CD4-positive, alpha-beta T cell (primary cell): ENCODE data around the gene RNF208. TPM values are rescaled to one million over a fixed set of nuclear protein-coding genes. Genes with fewer than 3 reads are reported as not detected.
"Not testable (repeated sequence)": the region's sequence is repeated elsewhere in the genome, so short reads cannot be mapped to it uniquely, and the experiment has no call there.

Experiments used
- ATAC-seq: fragments of 200-7000 bp; cut with Tn5 transposase; one replicate; pipeline ENCODE4 v1.10.0; 2022; ENCODE audit warnings: mild to moderate bottlenecking; ENCODE audit not compliant: poor library complexity
- CTCF ChIA-PET: fragments of 350-600 bp; sonication (Branson Sonifier 250); formaldehyde crosslinking; loops from one replicate; lab custom pipeline; 2021; ENCODE audit warnings: antibody characterized with exemption, inconsistent platforms; lab: Charles Lee
- POLR2A ChIA-PET: fragments of 350-600 bp; sonication (Branson Sonifier 250); formaldehyde crosslinking; loops from one replicate; lab custom pipeline; 2021; ENCODE audit warnings: antibody characterized with exemption, inconsistent platforms; lab: Charles Lee
- DNase-seq, 14 experiments: peaks; one replicate each; pipeline ENCODE4 v3.0.0-alpha.2; 2013 to 2020; ENCODE audit warnings: mixed read lengths in 2 of 14
- H3K27ac ChIP-seq, 2 donors: one replicate each; pipeline versions ENCODE4 v1.5.1 to v1.7.0; 2013; ENCODE audit warnings: low read length in 2 of 2, low read depth in 1 of 2, mild to moderate bottlenecking in 1 of 2
- H3K27me3 ChIP-seq, 2 experiments: 1 replicate in 1 of 2; 2 replicates in 1 of 2; pipeline versions ENCODE4 v1.6.1 to v1.7.0; 2013; ENCODE audit warnings: low read length in 2 of 2, control low read depth in 1 of 2, mild to moderate bottlenecking in 1 of 2, moderate library complexity in 1 of 2; ENCODE audit not compliant: insufficient read depth in 2 of 2, control insufficient read depth in 1 of 2
- H3K36me3 ChIP-seq: one replicate; pipeline ENCODE4 v1.6.1; 2013; ENCODE audit warnings: low read length, control low read depth; ENCODE audit not compliant: insufficient read depth
- H3K4me1 ChIP-seq: one replicate; pipeline ENCODE4 v1.6.1; 2013; ENCODE audit warnings: low read length, control low read depth; ENCODE audit not compliant: insufficient read depth
- H3K4me3 ChIP-seq: one replicate; pipeline ENCODE4 v1.5.1; 2013; ENCODE audit warnings: mild to moderate bottlenecking, low read length, moderate library complexity
- H3K9me3 ChIP-seq, 2 experiments: 1 replicate in 1 of 2; 2 replicates in 1 of 2; pipeline versions ENCODE4 v1.6.1 to v1.7.0; 2013; ENCODE audit warnings: low read length in 2 of 2, mild to moderate bottlenecking in 2 of 2, control low read depth in 1 of 2, moderate library complexity in 1 of 2; ENCODE audit not compliant: control insufficient read depth in 1 of 2, insufficient read depth in 1 of 2
- H3K27ac Mint-ChIP-seq: one replicate; pipeline ENCODE4 v1.8.0; 2020; ENCODE audit warnings: mixed read lengths
- H3K27me3 Mint-ChIP-seq: one replicate; pipeline ENCODE4 v1.8.0; 2021; ENCODE audit warnings: mixed read lengths
- H3K36me3 Mint-ChIP-seq: one replicate; pipeline ENCODE4 v1.8.0; 2021; ENCODE audit warnings: low read depth, mixed read lengths
- H3K4me1 Mint-ChIP-seq: one replicate; pipeline ENCODE4 v1.8.0; 2021; ENCODE audit warnings: low read depth, mixed read lengths
- H3K4me3 Mint-ChIP-seq: one replicate; pipeline ENCODE4 v1.8.0; 2020; ENCODE audit warnings: mild to moderate bottlenecking, mixed read lengths
- H3K9me3 Mint-ChIP-seq: one replicate; pipeline ENCODE4 v1.8.0; 2020; ENCODE audit warnings: mixed read lengths
- CTCF ChIP-seq: fragments of 200-600 bp; IDR thresholded peaks from one replicate; pipeline ENCODE4 v1.8.0; 2022; ENCODE audit warnings: antibody characterized with exemption, mild to moderate bottlenecking
- intact Hi-C, 2 experiments: fragments of 100-400 bp; cut with DNase I in 1 of 2; cut with micrococcal nuclease in 1 of 2; formaldehyde crosslinking; loops; one replicate each; pipeline versions ENCODE4 v1.15.1 to v1.9.0; 2023 to 2025; cut with DNase I, micrococcal nuclease
- total RNA-seq, 174 experiments: library from RNA in 2 of 174; stranded (reverse) in 2 of 174; gene quantifications; one replicate each; pipeline ENCODE4 v1.2.3 and lab custom pipeline; 2021 to 2026

Gene RNF208
- total RNA-seq, 2 experiments from 2014 or later, result 0.66 to 0.67 TPM

GRCh38 chr9:137244486-137245449 lies 22.7 kb upstream of the RNF208 start:
- H3K27me3 ChIP-seq, result no peaks in the 10 kb centered on the region
- peaks cover 12% of the 10 kb centered on the region for H3K4me1 Mint-ChIP-seq
- peaks cover 28% of the 10 kb centered on the region for H3K4me1 ChIP-seq
- H3K27ac Mint-ChIP-seq, result peak overlapping the region; percentile 89
- no peak for ATAC-seq
- no peak for TF ChIP-seq CTCF
- ChIA-PET CTCF (interaction anchor here (1.8 kb wide), 1 partner anchor 8 kb away, joined by 4 read pairs; no protein-coding TSS in a partner anchor), POLR2A (interaction anchor here (3.3 kb wide), 1 partner anchor 9 kb away, joined by 27 read pairs; the partner anchor contains the start of gene NELFB)
- no peaks in the 10 kb centered on the region for H3K9me3 ChIP-seq
- H3K4me3 ChIP-seq, result no peak overlapping the region
- peaks cover 22% of the 10 kb centered on the region for H3K36me3 Mint-ChIP-seq
- DNase-seq, result peak in 1 of 14 experiments; percentile 5
- H3K27me3 Mint-ChIP-seq, result no peaks in the 10 kb centered on the region
- H3K27ac ChIP-seq, result no peak overlapping the region
- H3K4me3 Mint-ChIP-seq, result peak overlapping the region; percentile 85
- H3K9me3 Mint-ChIP-seq, result no peaks in the 10 kb centered on the region
- peaks cover 21% of the 10 kb centered on the region for H3K36me3 ChIP-seq
- intact Hi-C loops, result no loop called here

DNA sequence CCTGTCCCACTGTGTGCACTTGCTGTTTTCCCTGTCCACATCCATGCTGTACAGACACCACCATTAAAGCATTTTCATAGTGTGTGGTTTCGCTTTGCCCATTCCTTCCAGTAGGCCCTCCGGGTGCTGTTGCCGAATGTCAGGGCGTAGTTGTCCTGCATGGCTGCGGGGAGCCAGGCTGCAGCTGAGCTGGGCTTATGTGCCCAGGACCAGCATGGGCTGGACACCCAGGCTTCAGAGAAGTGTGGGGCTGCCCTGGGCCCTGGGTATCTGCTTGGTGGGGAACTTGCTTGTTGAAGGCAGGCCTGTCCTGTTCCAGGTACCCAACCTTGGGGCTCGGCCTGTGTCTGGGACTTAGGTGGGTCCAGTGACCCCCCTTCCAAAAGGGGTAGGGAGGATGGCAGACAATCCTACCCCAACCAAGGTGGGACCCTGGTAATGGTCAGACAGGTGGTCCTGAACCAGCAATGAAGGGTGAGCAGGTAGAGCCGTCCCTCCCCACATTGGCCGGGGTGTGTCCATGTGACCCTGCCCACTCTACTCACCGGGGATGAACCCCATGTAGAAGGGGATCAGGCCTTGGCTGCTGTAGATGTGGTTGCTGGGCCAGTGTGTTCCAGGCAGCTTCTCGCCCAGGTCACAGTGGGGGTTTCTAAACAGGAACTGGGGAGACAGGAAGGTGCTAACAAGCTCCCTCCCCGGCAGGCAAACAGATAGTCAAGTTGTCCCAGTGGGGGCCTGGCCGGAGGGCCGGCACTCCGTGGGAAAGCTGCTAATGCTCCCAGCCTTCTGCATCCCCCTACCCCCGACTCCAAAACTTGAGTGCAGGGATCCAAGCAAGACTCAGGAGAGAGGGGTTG lies 21.8 kb upstream of the RNF208 start:
- intact Hi-C loops, result no loop called here
- Histone ChIP-seq H3K4me1 (peaks cover 37% of the 10 kb centered on the region), H3K9me3 (no peaks in the 10 kb centered on the region), H3K27me3 (no peaks in the 10 kb centered on the region), H3K27ac (no peak overlapping the region), H3K4me3 (no peak overlapping the region), H3K36me3 (peaks cover 21% of the 10 kb centered on the region)
- POLR2A ChIA-PET, result interaction anchor here (1.1 to 3.3 kb wide), 3 partner anchors 10 to 157 kb away, joined by 4 to 27 read pairs (median 8); partner anchors contain the start of genes MAN1B1, NELFB and TPRN
- ATAC-seq, result no peak
- CTCF ChIA-PET, result interaction anchor here (1.8 kb wide), 1 partner anchor 7 kb away, joined by 4 read pairs; no protein-coding TSS in a partner anchor
- no peaks in the 10 kb centered on the region for H3K9me3 Mint-ChIP-seq
- no peaks in the 10 kb centered on the region for H3K27me3 Mint-ChIP-seq
- H3K36me3 Mint-ChIP-seq, result peaks cover 22% of the 10 kb centered on the region
- H3K4me1 Mint-ChIP-seq, result peaks cover 15% of the 10 kb centered on the region
- peak overlapping the region; percentile 89 for H3K27ac Mint-ChIP-seq
- peak overlapping the region; percentile 85 for H3K4me3 Mint-ChIP-seq
- DNase-seq, result peak in 2 of 14 experiments; percentile 16
- TF ChIP-seq CTCF, result no peak

DNA sequence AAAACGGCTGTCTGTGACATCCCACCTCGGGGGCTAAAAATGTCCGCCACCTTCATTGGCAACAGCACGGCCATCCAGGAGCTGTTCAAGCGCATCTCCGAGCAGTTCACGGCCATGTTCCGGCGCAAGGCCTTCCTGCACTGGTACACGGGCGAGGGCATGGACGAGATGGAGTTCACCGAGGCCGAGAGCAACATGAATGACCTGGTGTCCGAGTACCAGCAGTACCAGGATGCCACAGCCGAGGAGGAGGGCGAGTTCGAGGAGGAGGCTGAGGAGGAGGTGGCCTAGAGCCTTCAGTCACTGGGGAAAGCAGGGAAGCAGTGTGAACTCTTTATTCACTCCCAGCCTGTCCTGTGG lies 21.2 kb upstream of the RNF208 start:
- H3K9me3 ChIP-seq, H3K27me3 Mint-ChIP-seq, H3K27me3 ChIP-seq, H3K9me3 Mint-ChIP-seq, ATAC-seq, H3K4me3 ChIP-seq, H3K27ac ChIP-seq, intact Hi-C loops: not testable (repeated sequence)
- Mint-ChIP-seq H3K4me1 (peaks cover 17% of the 10 kb centered on the region), H3K36me3 (peaks cover 22% of the 10 kb centered on the region), H3K4me3 (peak overlapping the region; percentile 85), H3K27ac (peak overlapping the region; percentile 89)
- ChIA-PET POLR2A (interaction anchor here (1.1 to 3.3 kb wide), 4 partner anchors 11 to 157 kb away, joined by 4 to 27 read pairs (median 8); partner anchors contain the start of genes MAN1B1, NELFB and TPRN), CTCF (interaction anchor here (1.3 kb wide), 1 partner anchor 12 kb away, joined by 4 read pairs; the partner anchor contains the start of gene NELFB)
- H3K4me1 ChIP-seq, result peaks cover 43% of the 10 kb centered on the region
- peak in 1 of 14 experiments; percentile 5 for DNase-seq
- H3K36me3 ChIP-seq, result peaks cover 21% of the 10 kb centered on the region
